IPS DF 19.7 (cell line): ENCODE measurements around the gene LRRC72.
"Not testable (repeated sequence)": the region's sequence is repeated elsewhere in the genome, so short reads cannot be mapped to it uniquely, and the experiment has no call there.

Experiments used
- DNase-seq: peaks from one replicate; pipeline ENCODE4 v3.0.0-alpha.2; 2013; ENCODE audit warnings: low read depth, low spot score

The LRRC72 gene

GRCh38 chr7:16579216-16579615 lies 52.6 kb downstream of the LRRC72 start:
- no peak for DNase-seq

- no peak for DNase-seq
Observed at GRCh38 chr7:16581286-16581685, 54.7 kb downstream of the LRRC72 start.

- no peak for DNase-seq
Observed at GRCh38 chr7:16583834-16584233, 57.2 kb downstream of the LRRC72 start.

GRCh38 chr7:16585540-16585939 lies 58.9 kb downstream of the LRRC72 start:
- no peak for DNase-seq

- DNase-seq: no peak
Observed at GRCh38 chr7:16586081-16586874, 59.7 kb downstream of the LRRC72 start.

GRCh38 chr7:16587129-16587528 lies 60.5 kb downstream of the LRRC72 start:
- no peak for DNase-seq

- no peak for DNase-seq
Observed at GRCh38 chr7:16587790-16588189, 61.2 kb downstream of the LRRC72 start.

- DNase-seq: no peak
Observed at GRCh38 chr7:16589881-16590280, 63.3 kb downstream of the LRRC72 start.

- DNase-seq: no peak
Observed at GRCh38 chr7:16590424-16590823, 63.8 kb downstream of the LRRC72 start.

GRCh38 chr7:16592395-16592794 lies 65.8 kb downstream of the LRRC72 start:
- no peak for DNase-seq

GRCh38 chr7:16594061-16594460 lies 67.4 kb downstream of the LRRC72 start:
- DNase-seq: no peak

- no peak for DNase-seq
Observed at GRCh38 chr7:16594676-16595075, 68.1 kb downstream of the LRRC72 start.

- not testable (repeated sequence) for DNase-seq
Observed at GRCh38 chr7:16595596-16595995, 69.0 kb downstream of the LRRC72 start.

- DNase-seq: no peak
Observed at GRCh38 chr7:16598015-16598414, 71.4 kb downstream of the LRRC72 start.

- no peak for DNase-seq
Observed at GRCh38 chr7:16599860-16600259, 73.2 kb downstream of the LRRC72 start.

- DNase-seq: no peak
Observed at GRCh38 chr7:16603633-16604032, 77.0 kb downstream of the LRRC72 start.

GRCh38 chr7:16604054-16604453 lies 77.4 kb downstream of the LRRC72 start:
- DNase-seq: no peak

- no peak for DNase-seq
Observed at GRCh38 chr7:16606704-16607103, 80.1 kb downstream of the LRRC72 start.

- no peak for DNase-seq
Observed at GRCh38 chr7:16609842-16610450, 83.3 kb downstream of the LRRC72 start.

GRCh38 chr7:16611711-16612110 lies 85.1 kb downstream of the LRRC72 start:
- DNase-seq: no peak

GRCh38 chr7:16615228-16615627 lies 88.6 kb downstream of the LRRC72 start:
- DNase-seq: no peak

GRCh38 chr7:16616122-16616521 lies 89.5 kb downstream of the LRRC72 start:
- no peak for DNase-seq

- no peak for DNase-seq
Observed at GRCh38 chr7:16616542-16616941, 89.9 kb downstream of the LRRC72 start.
